HepG2 (cell line): ENCODE measurements around the gene SPTB.

Experiments
- CEBPG ChIP-seq: IDR thresholded peaks from 2 replicates; pipeline ENCODE4 v1.6.1; 2016
- ZNF101 ChIP-seq: sonication (generic); formaldehyde crosslinking; IDR thresholded peaks from 2 replicates; pipeline ENCODE4 v1.4.0; 2020; ENCODE audit warnings: mild to moderate bottlenecking, low read depth, missing genetic modification reagents, borderline replicate concordance
- ZNF160 ChIP-seq: sonication (generic); formaldehyde crosslinking; IDR thresholded peaks from 2 replicates; pipeline ENCODE4 v1.8.0; 2022; ENCODE audit warnings: mild to moderate bottlenecking, inconsistent platforms, missing genetic modification reagents
- ZNF598 ChIP-seq: sonication (generic); formaldehyde crosslinking; IDR thresholded peaks from 2 replicates; pipeline ENCODE4 v1.5.1; 2020; ENCODE audit warnings: mild to moderate bottlenecking, missing genetic modification reagents, borderline replicate concordance
- ZNF790 ChIP-seq: sonication (generic); formaldehyde crosslinking; IDR thresholded peaks from 2 replicates; pipeline ENCODE4 v1.8.0; 2022; ENCODE audit warnings: missing genetic modification reagents, mild to moderate bottlenecking, borderline replicate concordance
- ZSCAN21 ChIP-seq: sonication (generic); formaldehyde crosslinking; IDR thresholded peaks from 2 replicates; pipeline ENCODE4 v1.8.0; 2022; ENCODE audit warnings: mild to moderate bottlenecking, missing genetic modification reagents, moderate library complexity, borderline replicate concordance

GRCh38 chr14:64918216-64918615 lies 38.5 kb upstream of the SPTB start:
- TF ChIP-seq ZNF598 (CRISPR knock-in tag) (no peak), CEBPG (CRISPR knock-in tag) (no peak), ZNF160 (CRISPR knock-in tag) (no peak), ZSCAN21 (CRISPR knock-in tag) (no peak), ZNF101 (CRISPR knock-in tag) (no peak), ZNF790 (no peak)
